ENCODE data around the gene TMCO5A.

- TF ChIP-seq GATA3 (IDR thresholded peaks at IDR 0.05; ENCODE audit: low read depth, low read length) = no peak
- TF ChIP-seq GATA2 (IDR thresholded peaks at IDR 0.05; ENCODE audit: low read depth, low read length) = no peak
Measured at GRCh38 chr15:37995461-37996347, 61.3 kb downstream of the TMCO5A start.

Measured in SH-SY5Y (cell line).